GM23248 (cell line): ENCODE results near the gene MYO9A. TPM values are rescaled to one million over a fixed set of nuclear protein-coding genes. Genes with fewer than 3 reads are reported as not detected.

Experiments used
- DNase-seq: peaks from one replicate; pipeline ENCODE4 v3.0.0-alpha.2; 2015
- H2AFZ ChIP-seq: fragments of 200-600 bp; sonication (generic); 2 replicates; pipeline ENCODE4 v1.6.1; 2016; ENCODE audit warnings: antibody characterized with exemption
- H3F3A ChIP-seq: fragments of 200-600 bp; sonication (generic); 2 replicates; pipeline ENCODE4 v1.6.1; 2016; ENCODE audit warnings: mild to moderate bottlenecking, antibody characterized with exemption, mixed run types; ENCODE audit not compliant: insufficient read depth
- H3K27ac ChIP-seq: fragments of 200-600 bp; sonication (generic); 2 replicates; pipeline ENCODE4 v1.5.1; 2016; ENCODE audit warnings: mild to moderate bottlenecking
- H3K27me3 ChIP-seq: fragments of 200-600 bp; sonication (generic); replicated peaks from 2 replicates; pipeline ENCODE4 v1.6.1; 2016; ENCODE audit warnings: mild to moderate bottlenecking; ENCODE audit not compliant: insufficient read depth
- H3K36me3 ChIP-seq: fragments of 200-600 bp; sonication (generic); 2 replicates; pipeline ENCODE4 v1.6.1; 2016; ENCODE audit warnings: low read depth, mild to moderate bottlenecking
- H3K4me1 ChIP-seq: fragments of 200-600 bp; sonication (generic); 2 replicates; pipeline ENCODE4 v1.6.1; 2016; ENCODE audit warnings: mild to moderate bottlenecking; ENCODE audit not compliant: insufficient read depth
- H3K4me2 ChIP-seq: fragments of 200-600 bp; sonication (generic); one replicate; pipeline ENCODE4 v1.6.1; 2016; ENCODE audit warnings: mild to moderate bottlenecking; ENCODE audit not compliant: unreplicated experiment
- H3K4me3 ChIP-seq: fragments of 200-600 bp; sonication (generic); 2 replicates; pipeline ENCODE4 v1.5.1; 2016; ENCODE audit warnings: mild to moderate bottlenecking
- H3K79me2 ChIP-seq: fragments of 200-600 bp; sonication (generic); 2 replicates; pipeline ENCODE4 v1.6.1; 2016; ENCODE audit warnings: mild to moderate bottlenecking; ENCODE audit not compliant: insufficient read depth
- H3K9ac ChIP-seq: fragments of 200-600 bp; sonication (generic); 2 replicates; pipeline ENCODE4 v1.6.1; 2016; ENCODE audit warnings: mild to moderate bottlenecking
- H3K9me2 ChIP-seq: fragments of 200-600 bp; sonication (generic); 2 replicates; pipeline ENCODE4 v1.6.1; 2016; ENCODE audit warnings: mixed run types, mild to moderate bottlenecking, moderate library complexity; ENCODE audit not compliant: insufficient read depth
- H3K9me3 ChIP-seq: fragments of 200-600 bp; sonication (generic); one replicate; pipeline ENCODE4 v1.6.1; 2017; ENCODE audit warnings: low read depth
- H4K20me1 ChIP-seq: fragments of 200-600 bp; sonication (generic); 2 replicates; pipeline ENCODE4 v1.6.0; 2016; ENCODE audit not compliant: insufficient read depth
- EZH2 ChIP-seq: fragments of 200-600 bp; sonication (generic); IDR thresholded peaks from 2 replicates; pipeline ENCODE4 v1.6.1; 2018; ENCODE audit warnings: antibody characterized with exemption, mild to moderate bottlenecking; ENCODE audit not compliant: insufficient read depth, poor library complexity, severe bottlenecking
- EZH2phosphoT487 ChIP-seq: fragments of 200-600 bp; sonication (generic); IDR thresholded peaks from 2 replicates; pipeline ENCODE4 v1.6.1; 2018; ENCODE audit warnings: antibody characterized with exemption, moderate library complexity, mild to moderate bottlenecking, low read depth; ENCODE audit not compliant: insufficient read depth
- WGBS, 2 experiments: methylation state at CpG; one replicate each; pipeline ENCODE4 v1.1.6; 2015 to 2017; ENCODE audit warnings: low lambda C conversion rate in 2 of 2, low coverage in 1 of 2; ENCODE audit errors: missing lambda C conversion rate in 2 of 2; 5-methylcytosine and 5-hydroxymethylcytosine counted together
- in situ Hi-C: fragments of 300-500 bp; cut with MboI; formaldehyde crosslinking; loops from 2 replicates; pipeline ENCODE4 v1.15.0; 2020
- polyA plus RNA-seq: library from polyadenylated mRNA; unstranded; fragments of >200 nt; fragmentation: Nextera tagmentation; extraction: Ambion mirVana; gene quantifications from 2 replicates; pipeline ENCODE4 v1.2.1, GENCODE V29; 2016
- total RNA-seq: library from RNA; depleted of rRNA; stranded (reverse); fragments of >200 nt; shearing (Covaris generic); gene quantifications from 2 replicates; pipeline ENCODE4 v1.2.3, GENCODE V29; 2014

Gene MYO9A
- total and polyA plus RNA-seq, 2 experiments from 2014 or later, result 10.6 to 20.4 TPM

- Histone ChIP-seq H3K4me3 (no peak overlapping the region), H4K20me1 (no peaks in the 10 kb centered on the region), H3K4me1 (peaks cover 9% of the 10 kb centered on the region), H3K27ac (no peak overlapping the region), H3K36me3 (peaks cover 11% of the 10 kb centered on the region; the same call in 1 of the 2 replicates), H3K9me2 (no peaks in the 10 kb centered on the region), H3K4me2 (no peak overlapping the region), H3F3A (no peaks in the 10 kb centered on the region), H3K9me3 (no peaks in the 10 kb centered on the region), H3K79me2 (no peaks in the 10 kb centered on the region), H2AFZ (no peak overlapping the region), H3K27me3 (no peaks in the 10 kb centered on the region), H3K9ac (no peak overlapping the region)
- no peak for DNase-seq
- 84 to 86% methylated on average over 4 of the region's 4 CpGs for WGBS, 2 experiments
- no peak for TF ChIP-seq EZH2
- TF ChIP-seq EZH2phosphoT487, result no peak
- in situ Hi-C loops, result no loop called here
Measured at GRCh38 chr15:71891026-71891425, 226.9 kb downstream of the MYO9A start.

GRCh38 chr15:71889947-71890346, 228.0 kb downstream of the MYO9A start:
- Histone ChIP-seq H3K9ac (no peak overlapping the region), H3F3A (no peaks in the 10 kb centered on the region), H2AFZ (no peak overlapping the region), H3K9me3 (no peaks in the 10 kb centered on the region), H3K9me2 (no peaks in the 10 kb centered on the region), H3K4me2 (no peak overlapping the region), H3K36me3 (peaks cover 14% of the 10 kb centered on the region; the same call in 1 of the 2 replicates), H3K27ac (no peak overlapping the region), H3K79me2 (no peaks in the 10 kb centered on the region), H3K4me3 (no peak overlapping the region), H4K20me1 (no peaks in the 10 kb centered on the region), H3K27me3 (no peaks in the 10 kb centered on the region), H3K4me1 (peaks cover 9% of the 10 kb centered on the region)
- TF ChIP-seq EZH2phosphoT487 (no peak), EZH2 (no peak)
- 95 to 100% methylated on average over 1 of the region's 1 CpG for WGBS, 2 experiments
- in situ Hi-C loops, result no loop called here
- DNase-seq, result no peak

GRCh38 chr15:71889385-71889784, 228.6 kb downstream of the MYO9A start:
- H3K27me3 ChIP-seq, result no peaks in the 10 kb centered on the region
- H3K36me3 ChIP-seq, result peaks cover 17% of the 10 kb centered on the region; the same call in 1 of the 2 replicates
- H3K9ac ChIP-seq, result no peak overlapping the region
- no peak overlapping the region for H3K4me3 ChIP-seq
- no peaks in the 10 kb centered on the region for H3F3A ChIP-seq
- H3K9me3 ChIP-seq, result no peaks in the 10 kb centered on the region
- H3K4me2 ChIP-seq, result no peak overlapping the region
- peaks cover 9% of the 10 kb centered on the region for H3K4me1 ChIP-seq
- in situ Hi-C loops, result no loop called here
- H2AFZ ChIP-seq, result no peak overlapping the region
- DNase-seq, result no peak
- TF ChIP-seq EZH2 (no peak), EZH2phosphoT487 (no peak)
- H3K79me2 ChIP-seq, result no peaks in the 10 kb centered on the region
- no peaks in the 10 kb centered on the region for H3K9me2 ChIP-seq
- H3K27ac ChIP-seq, result no peak overlapping the region
- H4K20me1 ChIP-seq, result no peaks in the 10 kb centered on the region

- no peaks in the 10 kb centered on the region for H3F3A ChIP-seq
- 95 to 98% methylated on average over 1 of the region's 1 CpG for WGBS, 2 experiments
- no peak overlapping the region for H3K27ac ChIP-seq
- no peak overlapping the region for H2AFZ ChIP-seq
- H3K79me2 ChIP-seq, result no peaks in the 10 kb centered on the region
- no peaks in the 10 kb centered on the region for H3K27me3 ChIP-seq
- no peaks in the 10 kb centered on the region for H3K9me2 ChIP-seq
- no peak for TF ChIP-seq EZH2phosphoT487
- no peak for TF ChIP-seq EZH2
- no peak for DNase-seq
- peaks cover 23% of the 10 kb centered on the region; the same call in 1 of the 2 replicates for H3K36me3 ChIP-seq
- H3K9me3 ChIP-seq, result no peaks in the 10 kb centered on the region
- H3K4me1 ChIP-seq, result peaks cover 5% of the 10 kb centered on the region
- in situ Hi-C loops, result no loop called here
- H3K4me2 ChIP-seq, result no peak overlapping the region
- no peak overlapping the region for H3K9ac ChIP-seq
- no peaks in the 10 kb centered on the region for H4K20me1 ChIP-seq
- no peak overlapping the region for H3K4me3 ChIP-seq
Measured at GRCh38 chr15:71888797-71889196, 229.2 kb downstream of the MYO9A start.

GRCh38 chr15:71885390-71885789, 232.6 kb downstream of the MYO9A start:
- Histone ChIP-seq H2AFZ (no peak overlapping the region), H3K4me1 (no peaks in the 10 kb centered on the region), H3K27ac (no peak overlapping the region), H3K4me2 (no peak overlapping the region), H3F3A (no peaks in the 10 kb centered on the region), H3K27me3 (no peaks in the 10 kb centered on the region), H4K20me1 (no peaks in the 10 kb centered on the region), H3K36me3 (peaks cover 48% of the 10 kb centered on the region), H3K9me2 (no peaks in the 10 kb centered on the region), H3K4me3 (no peak overlapping the region), H3K79me2 (no peaks in the 10 kb centered on the region), H3K9ac (no peak overlapping the region), H3K9me3 (no peaks in the 10 kb centered on the region)
- in situ Hi-C loops, result no loop called here
- no peak for DNase-seq
- TF ChIP-seq EZH2 (no peak), EZH2phosphoT487 (no peak)
- 90 to 91% methylated on average over 6 of the region's 6 CpGs for WGBS, 2 experiments
